Panc1 (cell line): ENCODE measurements around the gene SCN2A.

Experiments used
- CTCF ChIP-seq: fragments of 450-650 bp; IDR thresholded peaks from 2 replicates; pipeline ENCODE4 v1.5.1; 2017; ENCODE audit warnings: mild to moderate bottlenecking
- POLR2AphosphoS5 ChIP-seq: IDR thresholded peaks from 2 replicates; pipeline ENCODE4 v1.6.1; 2012; ENCODE audit warnings: mild to moderate bottlenecking, low read depth, low read length, moderate library complexity
- SIN3A ChIP-seq: IDR thresholded peaks from 2 replicates; pipeline ENCODE4 v1.6.1; 2012; ENCODE audit warnings: low read depth, mild to moderate bottlenecking, low read length, moderate library complexity, borderline replicate concordance; ENCODE audit not compliant: insufficient read depth

DNA sequence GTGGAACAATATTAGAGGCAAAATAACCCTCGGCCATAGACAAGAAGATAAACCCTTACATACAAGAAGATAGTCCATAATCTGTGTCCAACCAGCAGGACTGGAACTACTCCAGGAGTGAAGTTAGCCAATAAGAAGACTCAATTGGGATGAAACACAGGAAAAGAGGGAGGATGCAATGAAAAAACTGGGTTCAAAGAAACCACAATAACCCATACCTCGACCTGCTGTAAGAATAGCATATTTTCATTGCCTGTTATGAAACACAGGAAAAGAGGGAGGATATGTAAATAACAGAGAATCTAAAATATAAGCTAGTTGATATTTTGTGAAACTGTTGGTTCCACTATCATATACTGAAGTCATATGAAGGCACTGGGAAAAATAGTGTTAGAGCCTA lies 143.1 kb downstream of the SCN2A start:
- TF ChIP-seq CTCF (no peak), POLR2AphosphoS5 (no peak), SIN3A (no peak)
